Omental fat pad (tissue), 4 donors: ENCODE data around the gene SRPK1. TPM values are rescaled to one million over a fixed set of nuclear protein-coding genes. Genes with fewer than 3 reads are reported as not detected.

Source experiments
- ATAC-seq: fragments of 150-250 bp; one replicate; pipeline ENCODE4 v1.9.1; 2016; ENCODE audit warnings: mild to moderate bottlenecking, moderate library complexity; ENCODE audit not compliant: low FRiP score
- DNase-seq: peaks from one replicate; pipeline ENCODE4 v3.0.0-alpha.2; 2019; ENCODE audit warnings: low spot score
- total RNA-seq, 4 donors: library from RNA; depleted of rRNA; stranded (reverse); fragments of >200 nt; gene quantifications; one replicate each; pipeline ENCODE4 v1.1.0, GENCODE V29; 2016
- TF ChIP-seq, protein P1 (sequence below), 3 donors: fragments of 450-650 bp; IDR thresholded peaks; one replicate each; pipeline ENCODE4 v1.5.1; 2016 to 2017; ENCODE audit warnings: antibody characterized with exemption in 3 of 3, mild to moderate bottlenecking in 3 of 3, moderate library complexity in 2 of 3

Gene SRPK1
- total RNA-seq, 4 donors from 2014 or later, result 31.1 to 66.4 (median 48.6) TPM

DNA sequence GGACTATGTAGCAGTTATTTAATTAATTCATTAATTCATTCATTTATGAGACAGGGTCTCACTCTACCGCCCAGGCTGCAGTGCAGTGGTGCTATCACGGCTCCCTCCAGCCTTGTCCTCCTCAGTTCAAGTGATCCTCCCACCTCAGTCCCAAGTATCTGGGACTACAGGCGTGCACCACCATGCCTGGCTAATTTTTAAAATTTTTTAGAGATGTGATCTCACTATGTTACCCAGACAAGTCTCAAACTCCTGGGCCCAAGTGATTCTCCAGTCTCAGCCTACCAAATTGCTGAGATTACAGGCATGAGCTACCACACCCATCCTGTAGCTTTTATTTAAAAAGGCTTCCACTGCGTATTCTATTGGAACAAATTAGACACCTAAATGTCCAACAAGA lies 23.4 kb downstream of the SRPK1 start:
- ATAC-seq (no peak), DNase-seq (no peak)
- TF ChIP-seq, protein P1, sequence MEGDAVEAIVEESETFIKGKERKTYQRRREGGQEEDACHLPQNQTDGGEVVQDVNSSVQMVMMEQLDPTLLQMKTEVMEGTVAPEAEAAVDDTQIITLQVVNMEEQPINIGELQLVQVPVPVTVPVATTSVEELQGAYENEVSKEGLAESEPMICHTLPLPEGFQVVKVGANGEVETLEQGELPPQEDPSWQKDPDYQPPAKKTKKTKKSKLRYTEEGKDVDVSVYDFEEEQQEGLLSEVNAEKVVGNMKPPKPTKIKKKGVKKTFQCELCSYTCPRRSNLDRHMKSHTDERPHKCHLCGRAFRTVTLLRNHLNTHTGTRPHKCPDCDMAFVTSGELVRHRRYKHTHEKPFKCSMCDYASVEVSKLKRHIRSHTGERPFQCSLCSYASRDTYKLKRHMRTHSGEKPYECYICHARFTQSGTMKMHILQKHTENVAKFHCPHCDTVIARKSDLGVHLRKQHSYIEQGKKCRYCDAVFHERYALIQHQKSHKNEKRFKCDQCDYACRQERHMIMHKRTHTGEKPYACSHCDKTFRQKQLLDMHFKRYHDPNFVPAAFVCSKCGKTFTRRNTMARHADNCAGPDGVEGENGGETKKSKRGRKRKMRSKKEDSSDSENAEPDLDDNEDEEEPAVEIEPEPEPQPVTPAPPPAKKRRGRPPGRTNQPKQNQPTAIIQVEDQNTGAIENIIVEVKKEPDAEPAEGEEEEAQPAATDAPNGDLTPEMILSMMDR (IDR thresholded peaks at IDR 0.05), result no peak

DNA sequence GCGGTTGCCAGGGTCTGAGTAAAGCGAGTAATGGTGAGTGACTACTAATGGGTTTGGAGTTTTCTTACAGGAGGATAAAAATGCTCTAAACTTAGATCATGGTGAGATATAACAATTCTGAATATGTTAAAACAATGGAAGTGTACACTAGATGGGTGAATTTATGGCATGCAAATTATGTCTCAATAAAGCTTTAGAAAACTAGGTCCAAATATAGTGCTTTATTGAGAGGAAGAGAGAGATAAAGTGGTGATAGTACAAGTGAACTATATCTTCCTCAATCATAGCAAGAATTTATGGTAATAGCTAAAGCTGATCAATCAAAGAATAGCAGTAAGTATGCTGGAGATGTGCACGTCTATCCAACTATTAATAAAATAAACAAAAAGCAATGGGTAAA lies 23.9 kb downstream of the SRPK1 start:
- TF ChIP-seq, protein P1 (IDR thresholded peaks at IDR 0.05), result no peak
- DNase-seq (no peak), ATAC-seq (no peak)

DNA sequence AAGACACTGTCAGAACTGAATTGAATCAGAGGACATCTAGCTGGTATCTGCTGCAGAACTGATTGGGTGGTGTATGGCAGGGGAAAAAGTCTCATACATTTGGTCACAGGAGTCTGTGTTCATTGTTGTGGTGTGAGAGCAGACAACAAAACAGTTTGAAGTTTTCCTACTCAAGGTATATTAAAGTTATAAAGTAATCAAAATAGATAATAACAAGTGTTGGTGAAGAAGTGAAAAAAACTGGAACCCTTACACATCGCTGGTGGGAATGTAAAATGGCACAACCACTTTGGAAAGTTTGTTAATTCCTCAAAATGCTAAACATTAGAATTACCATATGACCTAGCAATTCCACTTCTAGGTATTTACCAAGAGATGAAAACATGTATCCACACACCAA lies 24.7 kb downstream of the SRPK1 start:
- ATAC-seq (no peak), DNase-seq (no peak)
- TF ChIP-seq, protein P1 (IDR thresholded peaks at IDR 0.05), result no peak

DNA sequence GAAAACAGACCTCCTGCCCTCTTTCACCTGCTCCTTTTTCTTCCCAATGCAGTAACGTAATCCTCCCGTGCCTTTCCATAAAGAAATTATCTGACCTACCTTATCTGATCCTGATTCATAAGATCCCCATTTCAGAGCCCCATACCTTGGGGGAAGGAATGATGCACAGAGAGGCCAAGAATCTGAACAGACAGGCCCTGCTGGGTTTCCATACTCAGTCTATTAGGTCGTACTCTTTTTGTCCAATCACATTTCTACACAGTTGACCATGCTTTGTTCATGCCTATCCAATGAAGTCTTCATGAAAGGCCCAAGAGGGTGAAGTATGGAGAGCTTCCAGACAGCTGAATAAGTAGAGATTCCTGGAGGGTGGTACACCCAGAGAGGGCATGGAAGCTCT lies 25.3 kb downstream of the SRPK1 start:
- ATAC-seq (no peak), DNase-seq (no peak)
- TF ChIP-seq, protein P1 (IDR thresholded peaks at IDR 0.05), result no peak

DNA sequence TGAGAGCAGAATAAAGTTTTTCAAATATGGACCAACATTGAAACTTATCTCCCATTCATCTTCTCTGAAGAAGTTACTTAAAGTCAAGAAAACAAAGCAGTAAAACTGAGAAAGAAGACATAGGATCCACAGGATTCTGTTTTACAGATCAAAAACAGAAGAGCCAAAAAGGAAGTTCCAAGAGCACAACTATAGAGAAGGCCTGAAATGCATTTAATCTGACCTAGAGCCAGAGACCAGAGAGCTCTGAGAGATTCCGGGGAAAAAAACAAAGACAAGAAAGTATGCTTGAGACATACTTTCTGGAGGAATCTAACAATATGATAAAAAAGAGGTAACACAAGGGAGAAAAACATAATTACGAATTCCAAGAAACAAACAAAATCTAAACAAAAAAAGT lies 26.1 kb downstream of the SRPK1 start:
- DNase-seq (no peak), ATAC-seq (no peak)
- TF ChIP-seq, protein P1 (IDR thresholded peaks at IDR 0.05), result no peak

DNA sequence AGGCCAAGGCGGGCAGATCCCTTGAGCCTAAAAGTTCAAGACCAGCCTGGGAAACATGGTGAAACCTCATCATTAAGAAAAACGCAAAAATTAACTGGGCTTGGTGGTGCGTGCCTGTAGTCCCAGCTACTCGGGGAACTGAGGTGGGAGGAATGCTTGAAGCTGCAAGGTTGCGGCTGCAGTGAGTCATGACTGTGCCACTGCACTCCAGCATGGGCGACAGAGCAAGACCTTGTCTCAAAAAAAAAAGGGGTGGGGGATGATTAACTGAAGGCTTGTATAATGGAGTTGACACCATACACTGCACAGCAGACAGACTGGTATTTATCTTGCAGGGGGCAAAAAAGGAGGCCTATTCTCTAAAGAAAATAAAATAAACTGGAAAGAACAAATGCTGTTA lies 27.7 kb downstream of the SRPK1 start:
- TF ChIP-seq, protein P1 (IDR thresholded peaks at IDR 0.05), result no peak
- no peak for ATAC-seq
- DNase-seq, result no peak

DNA sequence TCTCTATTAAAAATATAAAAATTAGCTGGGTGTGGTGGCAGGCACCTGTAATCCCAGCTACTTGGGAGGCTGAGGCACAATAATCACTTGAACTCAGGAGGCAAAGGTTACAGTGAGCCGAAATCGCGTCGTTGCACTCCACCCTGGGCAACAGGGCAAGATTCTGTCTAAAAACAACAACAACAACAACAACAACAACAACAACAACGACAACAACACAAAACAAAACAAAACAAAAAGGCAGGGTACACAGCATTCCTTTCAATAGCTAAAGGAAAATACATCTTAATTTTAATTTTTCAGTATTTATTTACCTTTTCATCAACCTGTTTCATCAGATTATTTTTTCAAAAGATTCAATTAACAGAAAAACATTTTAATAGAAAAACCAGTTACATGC lies 28.4 kb downstream of the SRPK1 start:
- ATAC-seq (no peak), DNase-seq (no peak)
- TF ChIP-seq, protein P1 (IDR thresholded peaks at IDR 0.05), result no peak
